Measurements from ENCODE around the gene DLG5.

Gene DLG5

GRCh38 chr10:77855404-77856155, 71.0 kb downstream of the DLG5 start:
- TF ChIP-seq, protein P1, sequence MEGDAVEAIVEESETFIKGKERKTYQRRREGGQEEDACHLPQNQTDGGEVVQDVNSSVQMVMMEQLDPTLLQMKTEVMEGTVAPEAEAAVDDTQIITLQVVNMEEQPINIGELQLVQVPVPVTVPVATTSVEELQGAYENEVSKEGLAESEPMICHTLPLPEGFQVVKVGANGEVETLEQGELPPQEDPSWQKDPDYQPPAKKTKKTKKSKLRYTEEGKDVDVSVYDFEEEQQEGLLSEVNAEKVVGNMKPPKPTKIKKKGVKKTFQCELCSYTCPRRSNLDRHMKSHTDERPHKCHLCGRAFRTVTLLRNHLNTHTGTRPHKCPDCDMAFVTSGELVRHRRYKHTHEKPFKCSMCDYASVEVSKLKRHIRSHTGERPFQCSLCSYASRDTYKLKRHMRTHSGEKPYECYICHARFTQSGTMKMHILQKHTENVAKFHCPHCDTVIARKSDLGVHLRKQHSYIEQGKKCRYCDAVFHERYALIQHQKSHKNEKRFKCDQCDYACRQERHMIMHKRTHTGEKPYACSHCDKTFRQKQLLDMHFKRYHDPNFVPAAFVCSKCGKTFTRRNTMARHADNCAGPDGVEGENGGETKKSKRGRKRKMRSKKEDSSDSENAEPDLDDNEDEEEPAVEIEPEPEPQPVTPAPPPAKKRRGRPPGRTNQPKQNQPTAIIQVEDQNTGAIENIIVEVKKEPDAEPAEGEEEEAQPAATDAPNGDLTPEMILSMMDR (conservative IDR thresholded peaks at IDR 0.05; ENCODE audit: low read depth, low read length): no peak

GRCh38 chr10:77854115-77854514, 72.4 kb downstream of the DLG5 start:
- TF ChIP-seq, protein P1 (conservative IDR thresholded peaks at IDR 0.05; ENCODE audit: low read depth, low read length): no peak
- no peak overlapping the region for H3K4me3 ChIP-seq (ENCODE audit: low read depth, low read length)
- no peak for DNase-seq (ENCODE audit: low read depth)

More at GRCh38 chr10:77855404-77856155, 71.0 kb downstream of the DLG5 start:
- no peak overlapping the region for H3K4me3 ChIP-seq (ENCODE audit: low read depth, low read length)
- no peak for DNase-seq (ENCODE audit: low read depth)

DNA sequence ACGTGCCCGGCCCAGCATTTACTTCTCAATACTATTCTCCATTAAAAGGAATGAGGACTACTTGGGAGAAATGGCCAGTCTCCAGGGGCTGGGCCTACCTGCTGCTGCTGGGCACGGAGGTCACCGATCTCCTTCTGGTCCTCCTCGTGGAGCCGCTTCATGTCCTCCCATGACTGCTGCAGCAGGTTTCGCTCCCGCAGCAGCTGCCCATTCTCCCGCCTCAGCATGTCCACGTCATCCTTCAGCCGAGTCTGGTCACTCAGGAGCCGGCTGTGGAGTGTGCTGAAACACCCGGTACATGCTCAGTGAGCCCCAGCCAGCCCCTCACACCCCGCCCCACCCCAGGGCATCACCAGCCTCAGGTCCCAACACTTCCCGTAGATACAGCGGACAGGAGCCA, 73.3 kb downstream of the DLG5 start:
- no peak overlapping the region for H3K4me3 ChIP-seq (ENCODE audit: low read depth, low read length)
- DNase-seq (ENCODE audit: low read depth): no peak
- TF ChIP-seq, protein P1 (conservative IDR thresholded peaks at IDR 0.05; ENCODE audit: low read depth, low read length): no peak

DNA sequence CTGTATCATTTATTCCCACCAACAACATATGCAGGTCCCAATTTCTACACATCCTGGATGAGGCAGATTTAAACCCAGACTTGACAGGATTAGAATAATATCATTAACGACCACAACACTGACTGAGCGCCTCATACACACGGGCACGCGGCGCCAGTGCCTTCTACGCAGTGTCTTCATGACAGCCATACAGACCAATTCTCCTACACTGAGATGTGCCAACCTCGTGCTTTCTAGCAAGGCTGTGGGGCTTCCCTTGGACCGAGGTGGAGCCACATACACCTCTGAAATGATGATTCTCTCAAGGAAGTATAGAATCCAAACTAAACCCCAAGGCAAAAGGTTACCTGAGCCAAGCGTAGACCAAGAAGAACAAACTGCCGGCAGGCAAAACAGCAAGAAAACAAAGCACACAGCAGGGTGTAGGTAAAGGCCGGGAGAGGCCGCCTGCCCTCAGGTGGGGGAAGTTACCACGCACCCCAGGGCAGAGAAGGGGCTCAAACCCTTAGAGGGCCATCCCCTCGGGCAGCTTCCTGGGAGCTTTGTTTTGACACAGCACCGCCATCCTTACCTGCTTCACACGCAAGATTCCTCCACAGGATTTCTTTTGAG, 75.8 kb downstream of the DLG5 start:
- H3K4me3 ChIP-seq (ENCODE audit: low read depth, low read length): no peak overlapping the region
- TF ChIP-seq, protein P1 (conservative IDR thresholded peaks at IDR 0.05; ENCODE audit: low read depth, low read length): no peak
- DNase-seq (ENCODE audit: low read depth): no peak

GRCh38 chr10:77849039-77849664, 77.4 kb downstream of the DLG5 start:
- TF ChIP-seq, protein P1 (conservative IDR thresholded peaks at IDR 0.05; ENCODE audit: low read depth, low read length): no peak
- DNase-seq (ENCODE audit: low read depth): peak; percentile 64
- H3K4me3 ChIP-seq (ENCODE audit: low read depth, low read length): no peak overlapping the region

DNA sequence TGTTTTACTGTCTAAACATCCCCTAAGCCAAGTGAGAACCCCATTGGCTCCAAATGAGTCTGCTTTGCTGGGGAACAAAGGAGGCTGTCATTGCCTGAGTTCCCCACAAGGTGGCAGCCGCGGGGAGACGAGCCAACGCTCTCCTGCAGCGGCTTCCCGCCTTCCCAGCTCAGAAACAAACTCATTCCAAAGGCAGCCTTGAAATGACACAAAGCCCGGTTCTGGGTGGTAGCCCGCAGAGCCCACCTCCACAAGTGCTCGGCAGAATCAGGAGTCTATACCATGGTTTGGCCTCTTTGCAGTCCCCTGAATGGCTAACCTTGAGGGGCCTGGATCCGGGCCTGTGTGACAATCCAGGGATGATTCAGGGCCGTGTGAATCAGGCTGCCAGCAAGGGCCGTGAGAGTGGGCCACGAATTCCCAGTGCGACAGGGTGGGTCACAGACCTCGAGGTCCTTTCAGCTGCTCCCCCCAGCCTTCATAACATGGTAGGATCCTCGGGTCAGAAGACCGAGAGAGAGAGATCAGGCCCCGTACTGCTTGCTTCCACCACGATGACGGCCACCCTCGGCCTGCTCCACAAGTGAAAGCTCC, 79.7 kb downstream of the DLG5 start:
- peak; percentile 79 for DNase-seq (ENCODE audit: low read depth)
- H3K4me3 ChIP-seq (ENCODE audit: low read depth, low read length): no peak overlapping the region
- TF ChIP-seq, protein P1 (conservative IDR thresholded peaks at IDR 0.05; ENCODE audit: low read depth, low read length): peak; percentile 97

All from choroid plexus epithelial cell (primary cell).